ENCODE data around the gene RAI14.

DNA sequence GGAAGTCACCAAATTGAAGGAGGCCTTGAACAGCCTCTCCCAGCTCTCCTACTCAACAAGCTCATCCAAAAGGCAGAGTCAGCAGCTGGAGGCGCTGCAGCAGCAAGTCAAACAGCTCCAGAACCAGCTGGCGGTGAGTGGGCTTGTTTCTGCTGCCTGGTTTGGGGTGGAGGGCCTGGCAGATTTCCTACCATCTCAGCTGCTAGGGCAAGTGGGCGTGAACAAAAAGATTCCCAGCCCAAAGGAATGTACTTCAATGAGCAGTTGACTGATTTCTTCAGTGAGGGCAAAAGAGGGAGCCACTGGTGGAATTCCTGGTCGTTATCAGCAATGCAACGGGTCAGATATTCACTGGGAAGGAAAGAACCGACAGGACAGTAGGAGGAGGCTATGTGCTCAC lies 170.2 kb downstream of the RAI14 start:
- TF ChIP-seq, protein P1, sequence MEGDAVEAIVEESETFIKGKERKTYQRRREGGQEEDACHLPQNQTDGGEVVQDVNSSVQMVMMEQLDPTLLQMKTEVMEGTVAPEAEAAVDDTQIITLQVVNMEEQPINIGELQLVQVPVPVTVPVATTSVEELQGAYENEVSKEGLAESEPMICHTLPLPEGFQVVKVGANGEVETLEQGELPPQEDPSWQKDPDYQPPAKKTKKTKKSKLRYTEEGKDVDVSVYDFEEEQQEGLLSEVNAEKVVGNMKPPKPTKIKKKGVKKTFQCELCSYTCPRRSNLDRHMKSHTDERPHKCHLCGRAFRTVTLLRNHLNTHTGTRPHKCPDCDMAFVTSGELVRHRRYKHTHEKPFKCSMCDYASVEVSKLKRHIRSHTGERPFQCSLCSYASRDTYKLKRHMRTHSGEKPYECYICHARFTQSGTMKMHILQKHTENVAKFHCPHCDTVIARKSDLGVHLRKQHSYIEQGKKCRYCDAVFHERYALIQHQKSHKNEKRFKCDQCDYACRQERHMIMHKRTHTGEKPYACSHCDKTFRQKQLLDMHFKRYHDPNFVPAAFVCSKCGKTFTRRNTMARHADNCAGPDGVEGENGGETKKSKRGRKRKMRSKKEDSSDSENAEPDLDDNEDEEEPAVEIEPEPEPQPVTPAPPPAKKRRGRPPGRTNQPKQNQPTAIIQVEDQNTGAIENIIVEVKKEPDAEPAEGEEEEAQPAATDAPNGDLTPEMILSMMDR (IDR thresholded peaks at IDR 0.05): no peak
- TF ChIP-seq POLR2A (IDR thresholded peaks at IDR 0.05): no peak

Measured in testis (tissue), 2 donors.